LoVo (cell line): ENCODE data around the gene ARHGAP30.
A peak's percentile ranks its signal among the peaks of the same experiment; 100 is the strongest.
"Not testable (repeated sequence)": the region's sequence is repeated elsewhere in the genome, so short reads cannot be mapped to it uniquely, and the experiment has no call there.

Experiments
- DNase-seq: peaks from one replicate; pipeline ENCODE4 v3.0.0-alpha.2; 2016; ENCODE audit warnings: low spot score

ARHGAP30 gene

GRCh38 chr1:161071886-161072371 is 2.2 kb upstream of the ARHGAP30 start:
- peak; percentile 25 for DNase-seq

DNA sequence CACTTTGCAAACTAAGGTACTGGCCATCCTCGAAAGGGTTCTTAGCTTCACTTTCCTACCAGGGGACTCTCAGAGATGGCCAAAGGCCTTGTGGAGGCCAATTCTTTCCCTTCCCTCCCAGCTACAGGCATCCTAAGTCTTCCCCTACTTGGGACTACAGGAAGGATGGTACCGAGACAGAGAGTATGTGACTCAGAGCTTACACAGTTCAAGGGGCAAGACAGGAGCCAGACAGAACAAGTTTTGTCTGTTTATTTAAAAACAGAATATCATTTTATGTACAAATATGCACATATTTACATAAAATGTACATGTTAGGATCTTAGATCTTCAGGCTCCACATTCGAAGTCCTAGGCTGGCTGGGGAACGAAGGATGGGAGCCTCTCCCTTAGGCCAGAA is 1.1 kb upstream of the ARHGAP30 start:
- DNase-seq = no peak

DNA sequence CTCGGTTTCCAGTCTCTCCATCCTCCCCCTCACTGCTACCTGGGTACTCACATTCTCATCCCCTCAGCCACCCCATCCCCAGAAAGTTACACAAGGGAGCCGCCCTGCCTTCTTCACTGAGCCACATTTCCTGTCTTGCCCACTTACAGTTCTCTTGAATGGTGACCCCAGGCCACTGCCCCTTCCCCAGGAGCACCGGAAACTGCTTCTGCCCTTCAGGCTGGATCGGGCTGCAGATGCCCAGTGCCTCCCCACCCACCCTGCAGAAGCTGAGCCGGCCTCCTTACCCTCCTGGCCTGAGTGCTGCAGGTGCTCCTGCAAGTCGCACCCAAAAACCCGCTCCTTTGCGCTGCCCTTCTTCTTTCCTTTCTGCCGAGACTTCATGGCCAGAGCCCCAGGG is 450 bp downstream of the ARHGAP30 start:
- DNase-seq = no peak

DNA sequence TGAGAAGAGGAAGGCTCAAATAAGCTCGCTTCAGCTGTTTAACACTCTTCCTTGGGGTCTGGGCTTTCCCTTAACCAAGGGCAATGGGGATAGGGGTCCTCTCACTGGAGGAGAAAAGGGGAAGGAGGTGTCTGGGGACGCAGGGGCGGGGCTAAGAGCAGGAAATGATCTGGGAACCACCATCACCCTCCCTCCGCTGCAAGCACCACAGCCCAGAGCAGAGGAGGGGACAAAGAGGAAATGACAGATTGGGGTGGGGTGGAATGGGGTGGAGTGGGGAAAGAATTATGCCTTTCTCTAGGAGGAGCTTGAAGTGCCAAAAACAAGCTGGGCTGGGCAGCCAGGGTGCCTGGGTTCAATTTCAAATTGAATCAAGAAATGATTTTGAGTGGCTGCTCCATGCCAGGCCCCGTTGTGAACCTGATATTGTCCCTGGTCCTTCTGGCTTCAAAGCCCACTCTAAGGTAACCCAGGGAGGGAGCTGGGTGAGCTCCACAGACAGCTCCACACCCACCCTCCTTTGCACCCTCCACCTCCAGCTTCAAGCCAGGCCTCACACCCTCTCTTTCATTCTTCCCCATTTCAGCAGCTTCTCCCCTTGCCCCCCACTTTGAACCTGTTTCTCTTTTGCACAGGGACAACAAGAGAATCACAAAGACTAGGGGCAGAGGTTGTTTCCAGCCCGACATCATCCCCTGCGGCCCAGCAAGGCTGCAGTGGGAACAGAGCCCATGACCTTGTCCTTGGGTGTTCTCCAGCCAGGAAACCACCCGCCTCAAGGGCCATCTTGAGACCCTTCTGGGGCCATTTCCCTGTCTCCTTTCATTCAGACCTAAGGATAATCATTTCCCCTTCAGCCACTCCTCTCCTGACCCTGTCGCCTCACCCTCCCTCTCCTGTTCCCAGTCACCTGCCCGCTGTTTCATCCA is 1.1 kb downstream of the ARHGAP30 start:
- no peak for DNase-seq

DNA sequence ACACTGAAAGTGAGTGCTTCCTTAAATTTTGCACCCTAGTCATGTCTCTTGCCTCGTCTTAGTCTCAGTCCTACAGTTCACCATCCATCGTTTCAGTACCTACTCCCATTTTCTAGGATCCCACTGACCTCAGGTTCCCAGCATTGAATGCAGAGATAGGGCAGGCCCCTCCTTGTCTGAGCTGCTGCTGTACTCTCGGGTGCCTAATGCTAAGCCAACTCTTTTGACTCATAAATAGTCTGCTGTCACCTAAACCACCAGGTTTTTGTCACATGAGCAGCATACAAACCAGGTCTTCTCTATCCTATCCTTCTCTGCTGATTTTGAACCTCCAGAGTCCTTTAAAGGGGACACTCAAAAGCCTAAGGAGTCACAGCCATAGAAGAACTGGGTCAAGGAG is 3.0 kb downstream of the ARHGAP30 start:
- no peak for DNase-seq

DNA sequence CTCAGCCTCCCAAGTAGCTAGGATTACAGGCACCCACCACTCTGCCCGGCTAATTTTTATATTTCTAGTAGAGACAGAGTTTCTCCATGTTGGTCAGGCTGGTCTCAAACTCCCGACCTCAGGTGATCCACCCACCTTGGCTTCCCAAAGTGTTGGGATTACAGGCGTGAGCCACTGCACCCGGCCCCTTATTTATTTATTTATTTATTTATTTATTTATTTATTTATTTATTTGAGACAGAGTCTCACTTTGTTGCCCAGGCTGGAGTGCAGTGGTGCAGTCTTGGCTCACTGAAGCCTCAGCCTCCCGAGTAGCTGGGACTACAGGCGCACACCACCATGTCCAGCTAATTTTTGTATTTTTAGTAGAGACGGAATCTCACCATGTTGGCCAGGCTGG is 4.0 kb downstream of the ARHGAP30 start:
- DNase-seq = not testable (repeated sequence)

- not testable (repeated sequence) for DNase-seq
Measured at GRCh38 chr1:161063936-161064335, 5.8 kb downstream of the ARHGAP30 start.

DNA sequence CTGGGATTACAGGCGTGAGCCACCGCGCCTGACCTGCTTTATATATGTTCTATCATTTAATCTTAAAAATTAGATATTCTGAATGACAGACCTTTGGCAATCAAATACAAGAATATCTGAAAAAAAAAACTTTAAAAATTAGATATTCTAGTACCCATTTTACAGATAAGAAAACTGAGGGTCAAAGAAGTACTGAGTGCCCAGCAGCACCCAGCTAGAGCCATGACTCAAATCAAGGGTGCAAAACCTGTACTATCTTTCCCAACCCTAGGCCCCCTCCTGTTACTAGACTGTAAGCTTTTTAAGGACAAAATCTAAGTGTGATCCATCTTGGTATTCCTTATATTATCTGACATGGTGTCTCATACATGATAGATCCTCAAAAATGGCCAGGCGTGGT is 8.3 kb downstream of the ARHGAP30 start:
- no peak for DNase-seq

GRCh38 chr1:161059293-161059692 is 10.4 kb downstream of the ARHGAP30 start:
- no peak for DNase-seq

DNA sequence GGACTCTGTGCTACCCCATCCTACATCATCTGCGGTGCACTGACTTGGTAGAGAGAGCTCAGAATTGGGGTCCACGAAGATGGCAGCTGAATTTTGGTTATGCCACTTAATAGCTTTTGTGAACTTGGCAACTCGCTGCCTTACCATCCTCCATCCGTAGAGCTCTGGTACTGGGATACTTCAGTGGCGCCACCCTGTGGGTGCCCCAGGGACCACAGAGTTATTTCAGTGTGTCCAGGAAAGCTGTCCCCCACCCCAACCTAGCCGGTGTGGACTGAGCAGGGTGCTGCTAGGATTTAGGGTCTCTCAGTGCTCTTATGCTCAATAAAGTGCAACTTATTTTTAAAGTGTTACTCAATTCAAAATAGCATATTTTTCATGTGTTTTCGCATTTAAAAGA is 14.9 kb downstream of the ARHGAP30 start:
- DNase-seq = no peak

DNA sequence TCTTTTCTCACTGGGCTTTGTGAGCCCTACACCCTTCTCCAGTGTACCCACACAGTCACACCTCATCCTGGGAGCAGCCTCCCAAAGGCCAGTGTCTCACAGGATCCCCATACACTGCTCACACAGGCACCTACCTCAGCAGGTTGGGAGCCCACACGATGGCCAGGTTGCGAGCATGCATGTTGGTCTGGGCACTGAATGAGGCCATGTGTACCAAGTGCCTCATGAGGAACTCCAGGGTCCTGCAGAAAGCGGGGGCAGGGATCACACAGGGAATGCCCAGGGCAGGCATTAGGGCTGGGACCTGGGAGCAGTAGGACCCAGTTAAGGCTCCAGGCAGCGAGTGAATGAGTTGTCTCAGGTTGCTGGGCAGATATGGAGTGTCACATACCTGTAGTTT is 15.5 kb downstream of the ARHGAP30 start:
- no peak for DNase-seq

GRCh38 chr1:161052899-161053298 is 16.8 kb downstream of the ARHGAP30 start:
- no peak for DNase-seq

DNA sequence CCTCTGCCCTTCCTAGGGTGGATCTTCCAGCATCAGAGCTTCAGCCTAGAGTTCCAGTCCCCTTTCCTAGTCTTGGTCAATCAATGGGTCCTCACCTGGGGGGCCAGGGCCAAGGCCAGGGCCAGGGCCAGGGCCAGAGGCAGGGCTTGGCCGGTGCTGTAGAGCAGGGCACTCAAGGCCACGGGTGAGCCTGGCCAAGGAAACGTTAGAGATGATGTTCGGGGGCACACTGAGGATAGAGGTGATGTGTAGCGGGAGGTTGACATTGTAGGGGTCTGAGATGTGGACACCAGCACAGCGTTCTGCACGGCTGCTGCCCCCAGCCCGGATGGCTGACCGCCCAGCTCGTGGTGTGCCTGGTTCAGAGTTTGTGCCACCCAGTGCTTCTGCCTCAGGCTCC is 18.5 kb downstream of the ARHGAP30 start:
- DNase-seq = no peak

DNA sequence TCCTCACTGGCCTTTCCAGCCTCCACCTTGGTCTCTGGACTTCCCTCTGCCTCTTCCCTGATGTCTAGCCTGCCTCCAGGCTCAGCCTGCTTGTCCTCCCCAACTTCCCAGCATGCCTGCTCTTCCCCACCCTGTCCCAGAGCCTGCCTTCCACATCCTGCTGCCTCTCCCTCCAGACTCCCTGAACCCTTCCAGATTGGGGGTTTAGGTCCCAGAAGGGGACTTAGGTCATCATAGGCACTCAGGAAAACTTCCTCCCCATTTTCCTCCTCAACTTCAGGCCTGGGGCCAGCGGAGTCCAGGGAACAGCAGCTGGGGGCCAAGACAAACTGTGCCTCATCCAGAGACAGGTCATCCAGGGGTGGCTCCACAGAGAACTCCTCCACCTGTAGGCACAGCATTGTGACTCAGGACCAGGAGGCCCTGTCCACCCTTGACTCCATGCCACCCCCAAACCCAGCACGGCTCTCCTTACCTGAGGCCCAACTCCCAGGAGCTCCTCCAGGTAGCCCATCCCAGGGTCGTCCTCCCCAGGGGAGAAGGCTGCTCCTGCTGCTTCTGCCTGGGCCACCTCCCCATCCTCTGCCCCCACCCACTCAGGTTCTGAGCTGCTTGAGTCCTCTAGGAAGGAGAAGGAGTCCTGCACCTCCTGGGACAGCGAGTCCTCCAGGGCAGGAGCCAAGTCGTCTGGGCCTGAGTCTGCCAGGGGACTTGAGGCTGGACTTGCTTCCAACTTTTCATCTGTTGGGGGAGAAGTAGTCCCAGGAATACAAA is 20.6 kb downstream of the ARHGAP30 start:
- no peak for DNase-seq

GRCh38 chr1:161047436-161048420 is 22.0 kb downstream of the ARHGAP30 start:
- DNase-seq = no peak

DNA sequence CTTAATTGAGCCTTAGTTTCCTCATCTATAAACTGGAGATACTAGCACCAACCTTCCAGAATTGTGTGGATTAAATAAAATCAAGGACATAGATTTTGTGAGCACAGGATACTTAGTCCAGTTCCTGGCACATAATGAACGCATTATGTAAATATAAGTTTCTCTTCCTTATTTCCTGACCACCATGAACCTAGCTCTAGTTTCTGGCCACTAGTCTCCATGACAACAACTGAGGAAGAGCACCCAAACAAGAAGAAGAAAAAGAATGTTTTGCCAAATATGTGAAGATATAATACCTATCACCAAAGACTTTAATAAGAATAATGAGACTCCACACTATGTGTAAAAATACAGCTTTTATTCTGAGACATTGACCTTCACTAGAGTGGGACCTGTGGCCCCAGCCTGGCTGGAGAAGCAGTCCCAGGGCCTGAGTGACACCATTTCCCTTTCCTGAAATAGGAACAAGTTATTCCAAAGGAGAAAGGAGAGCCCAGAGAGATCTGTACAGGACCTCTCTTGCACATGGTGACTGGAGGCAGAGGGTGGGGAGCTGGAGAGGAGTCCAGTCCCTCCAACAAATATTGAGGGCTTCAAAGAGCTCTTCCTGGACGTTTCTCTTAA is 23.0 kb downstream of the ARHGAP30 start:
- no peak for DNase-seq

DNA sequence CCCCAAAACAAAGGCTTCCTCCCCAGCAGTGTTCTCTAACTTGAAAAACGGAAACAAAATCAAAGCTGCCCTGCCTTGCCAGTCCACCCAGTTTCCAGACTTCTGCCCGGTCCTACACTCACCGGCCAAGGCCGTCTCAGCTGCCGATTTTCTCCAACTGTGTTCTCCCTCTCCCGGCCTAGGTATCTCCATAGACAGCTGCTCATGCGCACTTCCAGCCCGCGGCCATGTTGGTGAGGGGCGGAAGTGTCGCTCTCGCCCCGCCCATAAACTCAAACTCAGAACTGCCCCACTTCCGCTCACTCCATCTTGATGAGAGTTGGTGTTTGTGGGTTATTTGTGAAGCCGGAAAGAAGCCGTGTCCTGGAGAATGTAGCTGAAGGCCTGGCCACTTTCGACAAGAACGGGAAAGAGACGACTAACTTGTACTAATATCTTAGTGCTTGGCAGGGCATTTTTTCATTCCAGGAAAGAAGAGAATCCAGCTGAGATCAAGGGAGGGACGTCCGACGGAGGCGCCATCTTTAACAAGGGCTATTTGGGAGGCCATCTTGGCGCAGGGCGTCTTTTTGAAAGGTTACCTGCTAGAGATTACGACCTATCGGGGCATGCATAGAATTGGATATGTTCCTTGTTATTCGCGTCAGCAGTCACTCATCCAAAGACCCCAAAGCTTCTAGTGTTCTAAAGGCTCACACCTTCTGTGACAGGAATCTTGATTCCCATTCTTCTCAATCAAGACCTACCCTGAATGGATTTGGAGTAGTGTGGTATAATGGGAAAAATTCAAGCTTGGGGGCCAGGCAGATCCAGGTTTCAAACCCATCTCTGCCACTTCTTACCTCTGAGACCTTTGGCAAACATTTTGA is 23.7 kb downstream of the ARHGAP30 start, which contains the start of gene USF1:
USF1 (minus strand) TSS at position 242 of the 869 bp plus-strand sequence. CDS start 2,702 bp downstream, outside the sequence.
- DNase-seq = peak; percentile 95

- peak; percentile 75 for DNase-seq
Measured at GRCh38 chr1:161044908-161045735, 24.6 kb downstream of the ARHGAP30 start.

DNA sequence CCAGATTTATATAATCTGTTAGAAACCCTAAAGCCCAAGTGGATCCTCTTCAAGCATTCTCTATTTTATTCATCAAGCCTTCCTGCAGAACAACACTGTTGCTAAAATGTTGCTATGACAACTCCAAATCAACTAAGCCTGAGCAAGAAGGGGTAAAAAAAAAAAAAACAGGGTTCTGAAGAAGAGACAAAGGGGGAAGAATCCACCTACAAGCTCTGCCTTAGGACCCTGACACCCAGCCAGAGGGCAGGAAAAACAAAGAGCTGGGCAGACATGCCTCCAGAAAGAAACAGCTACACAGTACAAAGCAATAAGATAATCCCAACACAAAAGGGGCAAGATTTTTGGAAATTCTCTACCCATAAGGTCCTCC is 25.2 kb downstream of the ARHGAP30 start:
- no peak for DNase-seq
